Peyer's patch (tissue), 4 donors: Measurements from ENCODE around the gene EPHA5.

Experiments
- CTCF ChIP-seq, 6 experiments: fragments of 450-650 bp in 4 of 6; fragments of 200-600 bp in 2 of 6; sonication (generic) in 1 of 6; IDR thresholded peaks; one replicate each; pipeline ENCODE4 v1.5.1; 2017 to 2019; ENCODE audit warnings: antibody characterized with exemption in 6 of 6, mild to moderate bottlenecking in 3 of 6, moderate library complexity in 1 of 6
- POLR2A ChIP-seq, 2 donors: fragments of 450-650 bp; IDR thresholded peaks; one replicate each; pipeline ENCODE4 v1.5.1; 2017; ENCODE audit warnings: antibody characterized with exemption in 2 of 2, mild to moderate bottlenecking in 2 of 2, moderate library complexity in 2 of 2

- no peak for TF ChIP-seq POLR2A (IDR thresholded peaks at IDR 0.05)
- TF ChIP-seq CTCF (IDR thresholded peaks at IDR 0.05), result no peak
These were observed 111.0 kb downstream of the EPHA5 start for GRCh38 chr4:65559270-65559669.
